Immature natural killer cell (primary cell): Measurements from ENCODE around the gene TNNT2. TPM values are rescaled to one million over a fixed set of nuclear protein-coding genes. Genes with fewer than 3 reads are reported as not detected.

Source experiments
- DNase-seq, 3 donors: peaks; one replicate each; pipeline ENCODE4 v3.0.0; 2022; ENCODE audit warnings: mixed read lengths in 1 of 3
- H3K27ac Mint-ChIP-seq, 6 donors: one replicate each; pipeline ENCODE4 v1.8.0; 2020; ENCODE audit warnings: mixed read lengths in 6 of 6, mild to moderate bottlenecking in 5 of 6, inconsistent platforms in 4 of 6, moderate library complexity in 3 of 6
- H3K27me3 Mint-ChIP-seq, 3 donors: one replicate each; pipeline ENCODE4 v1.8.0; 2020 to 2021; ENCODE audit warnings: low read depth in 3 of 3, mild to moderate bottlenecking in 3 of 3, mixed read lengths in 3 of 3, moderate library complexity in 3 of 3, inconsistent platforms in 1 of 3
- H3K36me3 Mint-ChIP-seq, 3 donors: one replicate each; pipeline ENCODE4 v1.8.0; 2020; ENCODE audit warnings: mixed read lengths in 3 of 3, inconsistent platforms in 2 of 3, mild to moderate bottlenecking in 2 of 3
- H3K4me1 Mint-ChIP-seq, 2 donors: one replicate each; pipeline ENCODE4 v1.8.0; 2020; ENCODE audit warnings: inconsistent platforms in 2 of 2, mild to moderate bottlenecking in 2 of 2, mixed read lengths in 2 of 2, moderate library complexity in 1 of 2
- H3K4me3 Mint-ChIP-seq, 5 donors: one replicate each; pipeline ENCODE4 v1.8.0; 2020; ENCODE audit warnings: mild to moderate bottlenecking in 5 of 5, mixed read lengths in 5 of 5, inconsistent platforms in 3 of 5, moderate library complexity in 3 of 5
- H3K9me3 Mint-ChIP-seq, 6 donors: one replicate each; pipeline ENCODE4 v1.8.0; 2020; ENCODE audit warnings: mild to moderate bottlenecking in 6 of 6, mixed read lengths in 6 of 6, inconsistent platforms in 4 of 6, moderate library complexity in 3 of 6
- polyA plus RNA-seq, 3 donors: library from polyadenylated mRNA; unstranded; fragments of 300-500 nt; fragmentation: Illumina TruSeq; gene quantifications; one replicate each; pipeline ENCODE4 v1.2.3, GENCODE V29; 2021

Gene TNNT2
- polyA plus RNA-seq, 3 donors from 2014 or later: not detected

DNA sequence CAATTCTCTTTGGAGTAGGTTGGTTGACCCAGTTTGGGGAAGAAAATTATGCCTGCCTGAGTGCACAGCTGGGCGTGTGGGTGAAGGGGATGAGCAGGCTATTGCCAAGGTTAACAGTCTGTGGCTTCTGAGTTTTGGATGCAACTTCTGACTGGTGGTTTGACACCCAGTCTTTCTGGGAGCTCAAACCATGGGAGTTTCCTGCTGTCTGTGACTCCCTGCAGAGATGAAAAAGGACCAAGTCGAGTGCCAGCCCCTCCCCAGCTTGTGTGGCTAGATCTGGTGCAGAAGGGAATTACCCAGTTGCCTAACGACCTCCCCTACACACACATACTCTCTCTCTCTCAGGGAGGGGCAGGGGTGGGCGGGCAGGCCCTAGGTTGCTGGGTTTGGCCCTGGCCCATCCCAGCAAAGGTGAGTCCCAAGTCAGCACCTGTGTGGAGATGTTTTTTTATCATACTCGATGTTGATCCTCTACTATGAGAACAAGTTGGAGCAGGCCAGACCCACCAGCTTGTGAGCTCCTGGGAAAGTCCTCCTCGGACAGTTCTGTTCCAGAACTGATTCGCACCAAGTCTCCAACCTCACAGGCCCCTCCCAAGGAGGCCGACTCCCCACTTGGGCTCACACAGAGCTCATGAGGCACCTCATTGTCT, 66.0 kb downstream of the TNNT2 start:
- H3K9me3 Mint-ChIP-seq: no peaks in the 10 kb centered on the region
- no peaks in the 10 kb centered on the region for H3K4me1 Mint-ChIP-seq
- DNase-seq: no peak
- H3K27me3 Mint-ChIP-seq: peaks cover 0 to 7% (median 3%) of the 10 kb centered on the region in 3 donors
- H3K27ac Mint-ChIP-seq: no peak overlapping the region
- no peak overlapping the region for H3K4me3 Mint-ChIP-seq
- H3K36me3 Mint-ChIP-seq: no peaks in the 10 kb centered on the region

GRCh38 chr1:201310986-201311355, 66.5 kb downstream of the TNNT2 start:
- DNase-seq: no peak
- Mint-ChIP-seq H3K4me1 (no peaks in the 10 kb centered on the region), H3K27me3 (peaks cover 0 to 10% (median 3%) of the 10 kb centered on the region in 3 donors), H3K9me3 (no peaks in the 10 kb centered on the region), H3K4me3 (no peak overlapping the region), H3K36me3 (no peaks in the 10 kb centered on the region), H3K27ac (no peak overlapping the region)

DNA sequence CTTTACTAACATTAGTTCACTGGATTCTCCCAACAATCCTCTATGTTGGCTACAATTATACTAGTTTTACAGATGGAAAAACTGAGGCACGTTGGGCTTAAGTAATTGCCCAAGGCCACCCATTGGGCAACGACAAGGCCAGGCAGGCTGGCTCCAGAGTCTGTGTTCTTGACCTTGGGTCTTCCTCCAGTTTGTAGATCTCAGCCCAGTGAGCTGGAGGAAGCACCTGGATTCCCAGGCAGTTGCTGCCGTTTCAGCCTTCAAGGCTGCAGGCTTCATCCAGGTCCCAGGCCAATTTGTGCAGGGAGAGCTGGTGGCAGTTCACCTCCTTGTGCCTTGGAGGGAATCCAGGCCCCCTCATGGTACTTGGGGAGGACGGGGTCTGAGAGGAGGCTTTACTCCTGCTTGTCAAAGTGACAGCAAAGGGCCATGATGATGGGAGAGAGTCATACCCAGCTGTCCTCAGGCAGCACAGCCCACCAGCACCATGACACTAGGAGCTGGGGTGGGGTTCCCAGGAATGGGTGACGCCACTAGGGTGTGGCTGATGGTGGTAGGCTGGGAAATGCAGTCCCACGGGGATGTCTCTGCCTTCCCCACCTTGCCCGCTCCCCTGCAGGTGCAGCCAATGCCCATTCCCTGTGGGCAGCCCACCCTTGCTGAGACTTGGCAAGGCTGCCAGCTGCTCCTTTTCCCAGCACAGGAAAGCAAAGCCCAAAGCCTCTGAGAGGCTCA, 67.1 kb downstream of the TNNT2 start:
- no peak for DNase-seq
- no peaks in the 10 kb centered on the region for H3K36me3 Mint-ChIP-seq
- H3K4me3 Mint-ChIP-seq: no peak overlapping the region
- peaks cover 0 to 11% (median 3%) of the 10 kb centered on the region in 3 donors for H3K27me3 Mint-ChIP-seq
- no peaks in the 10 kb centered on the region for H3K9me3 Mint-ChIP-seq
- no peaks in the 10 kb centered on the region for H3K4me1 Mint-ChIP-seq
- H3K27ac Mint-ChIP-seq: no peak overlapping the region

GRCh38 chr1:201309416-201309815, 68.1 kb downstream of the TNNT2 start:
- Mint-ChIP-seq H3K4me3 (no peak overlapping the region), H3K9me3 (no peaks in the 10 kb centered on the region), H3K27me3 (peaks cover 0 to 8% (median 3%) of the 10 kb centered on the region in 3 donors), H3K36me3 (no peaks in the 10 kb centered on the region), H3K27ac (no peak overlapping the region), H3K4me1 (no peaks in the 10 kb centered on the region)
- DNase-seq: no peak

Other genes starting within 250 kb of the TNNT2 start
- gene TMEM9, start 223.2 kb downstream of the TNNT2 start, polyA plus RNA-seq: 10 to 100 TPM; 32.6 to 66.7 (median 38.9) TPM
- gene IGFN1, start 186.9 kb downstream of the TNNT2 start, polyA plus RNA-seq: not detected
- not detected for gene PKP1, start 94.2 kb downstream of the TNNT2 start, polyA plus RNA-seq
- not detected for gene LAD1, start 21.6 kb upstream of the TNNT2 start, polyA plus RNA-seq
- gene TNNI1, start 44.0 kb upstream of the TNNT2 start, polyA plus RNA-seq: not detected
- 10 to 100 TPM in 1 of 3 donors, under 1 TPM in 1, not detected in 1; 0.62 to 10.8 TPM for gene PHLDA3, start 91.5 kb upstream of the TNNT2 start, polyA plus RNA-seq
- gene CSRP1, start 129.4 kb upstream of the TNNT2 start, polyA plus RNA-seq: 10 to 100 TPM; 58.0 to 72.9 (median 61.8) TPM
- gene NAV1, start 161.4 kb upstream of the TNNT2 start, polyA plus RNA-seq: under 1 TPM in 2 of 3 donors, not detected in 1; 0.23 to 0.56 TPM